HG03342 (cell line): ENCODE measurements around the gene CNTRL.
"Not testable (repeated sequence)": the region's sequence is repeated elsewhere in the genome, so short reads cannot be mapped to it uniquely, and the experiment has no call there.

Source experiments
- ATAC-seq: cut with Tn5 transposase; IDR thresholded peaks from one replicate; pipeline ENCODE4 v1.9.1; 2021; ENCODE audit warnings: mild to moderate bottlenecking, moderate library complexity; ENCODE audit not compliant: unreplicated experiment

CNTRL gene

GRCh38 chr9:121129384-121129783 is 54.6 kb downstream of the CNTRL start:
- ATAC-seq = not testable (repeated sequence)

- no peak for ATAC-seq
Observed at GRCh38 chr9:121133104-121133816, 58.5 kb downstream of the CNTRL start.

- no peak for ATAC-seq
Observed at GRCh38 chr9:121135642-121136041, 60.9 kb downstream of the CNTRL start.

GRCh38 chr9:121138561-121138960 is 63.8 kb downstream of the CNTRL start:
- ATAC-seq = no peak

- no peak for ATAC-seq
Observed at GRCh38 chr9:121138973-121139372, 64.2 kb downstream of the CNTRL start.

GRCh38 chr9:121140162-121140561 is 65.4 kb downstream of the CNTRL start:
- no peak for ATAC-seq

- ATAC-seq = no peak
Observed at GRCh38 chr9:121141306-121141705, 66.6 kb downstream of the CNTRL start.

- ATAC-seq = no peak
Observed at GRCh38 chr9:121141706-121142105, 67.0 kb downstream of the CNTRL start.

GRCh38 chr9:121143771-121144170 is 69.0 kb downstream of the CNTRL start:
- no peak for ATAC-seq

GRCh38 chr9:121144482-121144881 is 69.7 kb downstream of the CNTRL start:
- no peak for ATAC-seq

- ATAC-seq = no peak
Observed at GRCh38 chr9:121150188-121150587, 75.4 kb downstream of the CNTRL start.

GRCh38 chr9:121153642-121154041 is 78.9 kb downstream of the CNTRL start:
- no peak for ATAC-seq

- ATAC-seq = no peak
Observed at GRCh38 chr9:121154782-121155181, 80.0 kb downstream of the CNTRL start.

GRCh38 chr9:121156263-121156731 is 81.5 kb downstream of the CNTRL start:
- ATAC-seq = peak; percentile 77

GRCh38 chr9:121157939-121158338 is 83.2 kb downstream of the CNTRL start:
- ATAC-seq = no peak

GRCh38 chr9:121160025-121160424 is 85.3 kb downstream of the CNTRL start:
- no peak for ATAC-seq

- no peak for ATAC-seq
Observed at GRCh38 chr9:121168052-121168451, 93.3 kb downstream of the CNTRL start.

GRCh38 chr9:121169094-121169601 is 94.4 kb downstream of the CNTRL start:
- ATAC-seq = no peak

- no peak for ATAC-seq
Observed at GRCh38 chr9:121171236-121171635, 96.5 kb downstream of the CNTRL start.

- ATAC-seq = no peak
Observed at GRCh38 chr9:121172726-121173487, 98.2 kb downstream of the CNTRL start.

- ATAC-seq = no peak
Observed at GRCh38 chr9:121173501-121173900, 98.7 kb downstream of the CNTRL start.
